GM18909 (cell line): ENCODE data around the gene AIG1.
"Not testable (repeated sequence)": the region's sequence is repeated elsewhere in the genome, so short reads cannot be mapped to it uniquely, and the experiment has no call there.

Source experiments
- ATAC-seq: cut with Tn5 transposase; IDR thresholded peaks from one replicate; pipeline ENCODE4 v1.9.1; 2021; ENCODE audit warnings: mild to moderate bottlenecking; ENCODE audit not compliant: unreplicated experiment, poor library complexity

Gene AIG1

GRCh38 chr6:143218233-143218632, 157.5 kb downstream of the AIG1 start:
- ATAC-seq, result no peak

GRCh38 chr6:143221698-143222097, 161.0 kb downstream of the AIG1 start:
- ATAC-seq, result no peak

GRCh38 chr6:143222310-143222709, 161.6 kb downstream of the AIG1 start:
- no peak for ATAC-seq

- no peak for ATAC-seq
Observed at GRCh38 chr6:143222801-143223231, 162.1 kb downstream of the AIG1 start.

- no peak for ATAC-seq
Observed at GRCh38 chr6:143223895-143224294, 163.2 kb downstream of the AIG1 start.

GRCh38 chr6:143224516-143224915, 163.8 kb downstream of the AIG1 start:
- ATAC-seq, result no peak

- ATAC-seq, result no peak
Observed at GRCh38 chr6:143225929-143226328, 165.2 kb downstream of the AIG1 start.

- ATAC-seq, result no peak
Observed at GRCh38 chr6:143227675-143228074, 167.0 kb downstream of the AIG1 start.

- no peak for ATAC-seq
Observed at GRCh38 chr6:143229400-143229799, 168.7 kb downstream of the AIG1 start.

- ATAC-seq, result peak; percentile 58
Observed at GRCh38 chr6:143232849-143233248, 172.2 kb downstream of the AIG1 start.

GRCh38 chr6:143233554-143234285, 173.0 kb downstream of the AIG1 start:
- no peak for ATAC-seq

- no peak for ATAC-seq
Observed at GRCh38 chr6:143234734-143235133, 174.0 kb downstream of the AIG1 start.

- ATAC-seq, result no peak
Observed at GRCh38 chr6:143236151-143236798, 175.6 kb downstream of the AIG1 start.

- no peak for ATAC-seq
Observed at GRCh38 chr6:143238306-143238705, 177.6 kb downstream of the AIG1 start.

GRCh38 chr6:143241111-143241510, 180.4 kb downstream of the AIG1 start:
- no peak for ATAC-seq

- no peak for ATAC-seq
Observed at GRCh38 chr6:143241911-143242310, 181.2 kb downstream of the AIG1 start.

- no peak for ATAC-seq
Observed at GRCh38 chr6:143243786-143244185, 183.1 kb downstream of the AIG1 start.

- no peak for ATAC-seq
Observed at GRCh38 chr6:143245656-143246055, 185.0 kb downstream of the AIG1 start.

GRCh38 chr6:143246166-143246775, 185.6 kb downstream of the AIG1 start:
- ATAC-seq, result not testable (repeated sequence)

- ATAC-seq, result no peak
Observed at GRCh38 chr6:143247586-143247985, 186.9 kb downstream of the AIG1 start.

- ATAC-seq, result no peak
Observed at GRCh38 chr6:143248359-143248758, 187.7 kb downstream of the AIG1 start.
